ENCODE data around the gene RICTOR.

RICTOR gene

GRCh38 chr5:39023121-39023520, 51.1 kb downstream of the RICTOR start:
- no peak for DNase-seq (ENCODE audit: low read depth)
- TF ChIP-seq, protein P1, sequence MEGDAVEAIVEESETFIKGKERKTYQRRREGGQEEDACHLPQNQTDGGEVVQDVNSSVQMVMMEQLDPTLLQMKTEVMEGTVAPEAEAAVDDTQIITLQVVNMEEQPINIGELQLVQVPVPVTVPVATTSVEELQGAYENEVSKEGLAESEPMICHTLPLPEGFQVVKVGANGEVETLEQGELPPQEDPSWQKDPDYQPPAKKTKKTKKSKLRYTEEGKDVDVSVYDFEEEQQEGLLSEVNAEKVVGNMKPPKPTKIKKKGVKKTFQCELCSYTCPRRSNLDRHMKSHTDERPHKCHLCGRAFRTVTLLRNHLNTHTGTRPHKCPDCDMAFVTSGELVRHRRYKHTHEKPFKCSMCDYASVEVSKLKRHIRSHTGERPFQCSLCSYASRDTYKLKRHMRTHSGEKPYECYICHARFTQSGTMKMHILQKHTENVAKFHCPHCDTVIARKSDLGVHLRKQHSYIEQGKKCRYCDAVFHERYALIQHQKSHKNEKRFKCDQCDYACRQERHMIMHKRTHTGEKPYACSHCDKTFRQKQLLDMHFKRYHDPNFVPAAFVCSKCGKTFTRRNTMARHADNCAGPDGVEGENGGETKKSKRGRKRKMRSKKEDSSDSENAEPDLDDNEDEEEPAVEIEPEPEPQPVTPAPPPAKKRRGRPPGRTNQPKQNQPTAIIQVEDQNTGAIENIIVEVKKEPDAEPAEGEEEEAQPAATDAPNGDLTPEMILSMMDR (IDR thresholded peaks at IDR 0.05; ENCODE audit: control insufficient read depth, extremely low read depth, insufficient read depth) = no peak
- no peak overlapping the region for H3K4me3 ChIP-seq (ENCODE audit: low read depth, low read length)

- no peak for DNase-seq (ENCODE audit: low read depth)
- TF ChIP-seq, protein P1 (IDR thresholded peaks at IDR 0.05; ENCODE audit: control insufficient read depth, extremely low read depth, insufficient read depth) = no peak
- H3K4me3 ChIP-seq (ENCODE audit: low read depth, low read length) = no peak overlapping the region
These were observed 52.0 kb downstream of the RICTOR start for GRCh38 chr5:39022151-39022550.

- TF ChIP-seq, protein P1 (IDR thresholded peaks at IDR 0.05; ENCODE audit: control insufficient read depth, extremely low read depth, insufficient read depth) = no peak
- no peak overlapping the region for H3K4me3 ChIP-seq (ENCODE audit: low read depth, low read length)
- no peak for DNase-seq (ENCODE audit: low read depth)
These were observed 52.8 kb downstream of the RICTOR start for GRCh38 chr5:39021413-39021812.

DNA sequence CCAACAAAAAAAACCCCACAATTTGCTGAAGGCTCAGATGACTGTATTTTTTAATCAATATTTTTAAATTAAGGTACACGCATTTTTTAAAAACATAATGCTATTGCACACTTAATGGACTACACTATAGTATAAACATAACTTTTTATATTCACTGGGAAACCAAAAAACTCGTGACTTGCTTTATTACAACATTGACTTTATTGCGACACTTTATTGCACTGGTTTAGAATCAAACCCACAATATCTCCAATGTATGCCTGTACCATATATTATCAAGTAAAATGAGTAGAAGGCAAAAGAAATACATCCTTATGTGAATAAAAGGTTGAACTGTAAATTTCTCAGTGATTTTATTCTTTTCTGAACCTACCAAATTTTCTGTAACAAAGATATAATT, 53.7 kb downstream of the RICTOR start:
- TF ChIP-seq, protein P1 (IDR thresholded peaks at IDR 0.05; ENCODE audit: control insufficient read depth, extremely low read depth, insufficient read depth) = no peak
- no peak for DNase-seq (ENCODE audit: low read depth)
- no peak overlapping the region for H3K4me3 ChIP-seq (ENCODE audit: low read depth, low read length)

DNA sequence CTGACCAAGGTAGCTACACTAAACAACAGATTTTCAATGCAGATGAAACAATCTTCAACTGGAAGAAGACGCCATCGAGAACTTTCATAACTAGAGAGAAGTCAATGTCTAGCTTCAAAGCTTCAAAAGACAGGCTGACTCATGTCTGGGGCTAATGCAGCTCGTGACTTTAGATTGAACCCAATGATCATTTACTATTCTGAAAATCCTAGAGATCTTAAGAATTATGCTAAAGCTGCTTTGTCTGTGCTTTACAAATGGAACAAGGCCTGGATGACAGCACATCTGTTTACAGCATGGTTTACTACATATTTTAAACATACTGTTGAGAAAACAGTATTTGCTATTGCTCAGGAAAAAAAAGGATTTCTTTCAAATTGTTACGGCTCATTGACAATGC, 54.9 kb downstream of the RICTOR start:
- DNase-seq (ENCODE audit: low read depth) = no peak
- H3K4me3 ChIP-seq (ENCODE audit: low read depth, low read length) = no peak overlapping the region
- TF ChIP-seq, protein P1 (IDR thresholded peaks at IDR 0.05; ENCODE audit: control insufficient read depth, extremely low read depth, insufficient read depth) = no peak

- TF ChIP-seq, protein P1 (IDR thresholded peaks at IDR 0.05; ENCODE audit: control insufficient read depth, extremely low read depth, insufficient read depth) = no peak
- no peak for DNase-seq (ENCODE audit: low read depth)
- no peak overlapping the region for H3K4me3 ChIP-seq (ENCODE audit: low read depth, low read length)
These were observed 56.7 kb downstream of the RICTOR start for GRCh38 chr5:39017504-39017903.

- TF ChIP-seq, protein P1 (IDR thresholded peaks at IDR 0.05; ENCODE audit: control insufficient read depth, extremely low read depth, insufficient read depth) = no peak
- no peak overlapping the region for H3K4me3 ChIP-seq (ENCODE audit: low read depth, low read length)
- DNase-seq (ENCODE audit: low read depth) = no peak
These were observed 57.5 kb downstream of the RICTOR start for GRCh38 chr5:39016587-39017275.

Data from LNCaP clone FGC (cell line).